Osteocyte (in vitro differentiated cells): Measurements from ENCODE around the gene SMIM21. TPM values are rescaled to one million over a fixed set of nuclear protein-coding genes. Genes with fewer than 3 reads are reported as not detected.

ENCODE experiments used
- DNase-seq: peaks from one replicate; pipeline ENCODE4 v3.0.0; 2021; ENCODE audit warnings: mixed read lengths; ENCODE audit not compliant: unreplicated experiment; ENCODE audit errors: extremely low spot score
- H3K27ac Mint-ChIP-seq: one replicate; pipeline ENCODE4 v1.8.0; 2021; ENCODE audit warnings: mild to moderate bottlenecking, mixed read lengths; ENCODE audit not compliant: unreplicated experiment
- H3K27me3 Mint-ChIP-seq: one replicate; pipeline ENCODE4 v1.8.0; 2021; ENCODE audit warnings: mixed read lengths; ENCODE audit not compliant: unreplicated experiment
- H3K36me3 Mint-ChIP-seq: one replicate; pipeline ENCODE4 v1.8.0; 2021; ENCODE audit warnings: mixed read lengths; ENCODE audit not compliant: unreplicated experiment
- H3K4me1 Mint-ChIP-seq: one replicate; pipeline ENCODE4 v1.8.0; 2021; ENCODE audit warnings: mixed read lengths; ENCODE audit not compliant: unreplicated experiment
- H3K4me3 Mint-ChIP-seq: one replicate; pipeline ENCODE4 v1.8.0; 2021; ENCODE audit warnings: mild to moderate bottlenecking, moderate library complexity, mixed read lengths; ENCODE audit not compliant: unreplicated experiment
- H3K9me3 Mint-ChIP-seq: one replicate; pipeline ENCODE4 v1.8.0; 2021; ENCODE audit warnings: mixed read lengths; ENCODE audit not compliant: unreplicated experiment
- CTCF ChIP-seq: fragments of 200-600 bp; sonication (generic); IDR thresholded peaks from 2 replicates; pipeline ENCODE4 v1.5.0; 2021; ENCODE audit warnings: antibody characterized with exemption, mild to moderate bottlenecking, moderate library complexity
- long read RNA-seq: library from polyadenylated mRNA; unstranded; transcript quantifications from one replicate; pipeline ENCODE4 v2.0.0, GENCODE V29; 2021
- total RNA-seq: library from RNA; stranded (reverse); gene quantifications from 2 replicates; pipeline ENCODE4 v1.2.1, GENCODE V29; 2021

The SMIM21 gene
- not detected in 2 replicates for total RNA-seq
- long read RNA-seq, result 0 reads

- Mint-ChIP-seq H3K4me3 (no peak within 1 kb of the TSS), H3K4me1 (no peaks in the 10 kb centered on the region), H3K27me3 (peaks cover 6% of the 10 kb centered on the region), H3K9me3 (no peaks in the 10 kb centered on the region), H3K36me3 (no peaks in the 10 kb centered on the region), H3K27ac (no peak within 1 kb of the TSS)
- no peak for DNase-seq
- no peak for TF ChIP-seq CTCF
These were observed at the start of gene SMIM21 for GRCh38 chr18:75427603-75428002. SMIM21 (minus strand) TSS chr18:75427703; CDS start chr18:75427563, 140 bp downstream.

GRCh38 chr18:75475228-75475627, 47.7 kb upstream of the SMIM21 start:
- Mint-ChIP-seq H3K27ac (peak overlapping the region; percentile 53), H3K4me3 (no peak overlapping the region), H3K4me1 (peaks cover 11% of the 10 kb centered on the region), H3K9me3 (no peaks in the 10 kb centered on the region), H3K36me3 (no peaks in the 10 kb centered on the region), H3K27me3 (no peaks in the 10 kb centered on the region)
- no peak for DNase-seq
- TF ChIP-seq CTCF, result no peak

- DNase-seq, result no peak
- Mint-ChIP-seq H3K4me3 (no peak overlapping the region), H3K27ac (no peak overlapping the region), H3K36me3 (no peaks in the 10 kb centered on the region), H3K4me1 (peaks cover 11% of the 10 kb centered on the region), H3K27me3 (no peaks in the 10 kb centered on the region), H3K9me3 (no peaks in the 10 kb centered on the region)
- no peak for TF ChIP-seq CTCF
These were observed 46.8 kb upstream of the SMIM21 start for GRCh38 chr18:75474332-75474731.

- no peaks in the 10 kb centered on the region for H3K9me3 Mint-ChIP-seq
- no peaks in the 10 kb centered on the region for H3K36me3 Mint-ChIP-seq
- H3K4me1 Mint-ChIP-seq, result peaks cover 11% of the 10 kb centered on the region
- DNase-seq, result no peak
- no peak overlapping the region for H3K4me3 Mint-ChIP-seq
- TF ChIP-seq CTCF, result no peak
- H3K27me3 Mint-ChIP-seq, result no peaks in the 10 kb centered on the region
- H3K27ac Mint-ChIP-seq, result no peak overlapping the region
These were observed 45.8 kb upstream of the SMIM21 start for GRCh38 chr18:75473316-75473715.

- Mint-ChIP-seq H3K27ac (no peak overlapping the region), H3K36me3 (no peaks in the 10 kb centered on the region), H3K9me3 (no peaks in the 10 kb centered on the region)
These were observed 45.4 kb upstream of the SMIM21 start for GRCh38 chr18:75472906-75473305.

More at GRCh38 chr18:75472906-75473305, 45.4 kb upstream of the SMIM21 start:
- no peak for DNase-seq
- TF ChIP-seq CTCF, result no peak
- Mint-ChIP-seq H3K4me1 (peaks cover 11% of the 10 kb centered on the region), H3K4me3 (no peak overlapping the region), H3K27me3 (no peaks in the 10 kb centered on the region)
